ENCODE measurements around the gene KDM7A. TPM values are rescaled to one million over a fixed set of nuclear protein-coding genes. Genes with fewer than 3 reads are reported as not detected.

KDM7A gene
- total and polyA plus RNA-seq, 9 of the 15 experiments (the other 6 are each of a cell fraction or from before 2014, with no cell fraction given), result 0.90 to 8.4 (median 7.0) TPM

GRCh38 chr7:140159497-140159896 is 17.3 kb downstream of the KDM7A start:
- no peak for DNase-seq (ENCODE audit: extremely low read depth in 1 of 4, low spot score in 3 of 4)
- TF ChIP-seq GATA2 (CRISPR knock-in tag; IDR thresholded peaks at IDR 0.05) (no peak), RCOR1 (IDR thresholded peaks at IDR 0.05; ENCODE audit: borderline replicate concordance in 1 of 2, low read depth in 2 of 2, low read length in 2 of 2) (no peak), BDP1 (IDR thresholded peaks at IDR 0.05; ENCODE audit: insufficient read depth, insufficient read length) (no peak), GTF2A2 (tag; IDR thresholded peaks at IDR 0.05) (no peak), MIER1 (IDR thresholded peaks at IDR 0.05; ENCODE audit: low read depth) (no peak), ZNF583 (CRISPR knock-in tag; IDR thresholded peaks at IDR 0.05) (no peak), HLTF (IDR thresholded peaks at IDR 0.05) (no peak), RFX5 (IDR thresholded peaks at IDR 0.05; ENCODE audit: low read depth, low read length) (no peak)
- TF ChIP-seq, protein P1, sequence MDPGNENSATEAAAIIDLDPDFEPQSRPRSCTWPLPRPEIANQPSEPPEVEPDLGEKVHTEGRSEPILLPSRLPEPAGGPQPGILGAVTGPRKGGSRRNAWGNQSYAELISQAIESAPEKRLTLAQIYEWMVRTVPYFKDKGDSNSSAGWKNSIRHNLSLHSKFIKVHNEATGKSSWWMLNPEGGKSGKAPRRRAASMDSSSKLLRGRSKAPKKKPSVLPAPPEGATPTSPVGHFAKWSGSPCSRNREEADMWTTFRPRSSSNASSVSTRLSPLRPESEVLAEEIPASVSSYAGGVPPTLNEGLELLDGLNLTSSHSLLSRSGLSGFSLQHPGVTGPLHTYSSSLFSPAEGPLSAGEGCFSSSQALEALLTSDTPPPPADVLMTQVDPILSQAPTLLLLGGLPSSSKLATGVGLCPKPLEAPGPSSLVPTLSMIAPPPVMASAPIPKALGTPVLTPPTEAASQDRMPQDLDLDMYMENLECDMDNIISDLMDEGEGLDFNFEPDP (CRISPR knock-in tag; IDR thresholded peaks at IDR 0.05), result no peak
- TF ChIP-seq, protein P2, sequence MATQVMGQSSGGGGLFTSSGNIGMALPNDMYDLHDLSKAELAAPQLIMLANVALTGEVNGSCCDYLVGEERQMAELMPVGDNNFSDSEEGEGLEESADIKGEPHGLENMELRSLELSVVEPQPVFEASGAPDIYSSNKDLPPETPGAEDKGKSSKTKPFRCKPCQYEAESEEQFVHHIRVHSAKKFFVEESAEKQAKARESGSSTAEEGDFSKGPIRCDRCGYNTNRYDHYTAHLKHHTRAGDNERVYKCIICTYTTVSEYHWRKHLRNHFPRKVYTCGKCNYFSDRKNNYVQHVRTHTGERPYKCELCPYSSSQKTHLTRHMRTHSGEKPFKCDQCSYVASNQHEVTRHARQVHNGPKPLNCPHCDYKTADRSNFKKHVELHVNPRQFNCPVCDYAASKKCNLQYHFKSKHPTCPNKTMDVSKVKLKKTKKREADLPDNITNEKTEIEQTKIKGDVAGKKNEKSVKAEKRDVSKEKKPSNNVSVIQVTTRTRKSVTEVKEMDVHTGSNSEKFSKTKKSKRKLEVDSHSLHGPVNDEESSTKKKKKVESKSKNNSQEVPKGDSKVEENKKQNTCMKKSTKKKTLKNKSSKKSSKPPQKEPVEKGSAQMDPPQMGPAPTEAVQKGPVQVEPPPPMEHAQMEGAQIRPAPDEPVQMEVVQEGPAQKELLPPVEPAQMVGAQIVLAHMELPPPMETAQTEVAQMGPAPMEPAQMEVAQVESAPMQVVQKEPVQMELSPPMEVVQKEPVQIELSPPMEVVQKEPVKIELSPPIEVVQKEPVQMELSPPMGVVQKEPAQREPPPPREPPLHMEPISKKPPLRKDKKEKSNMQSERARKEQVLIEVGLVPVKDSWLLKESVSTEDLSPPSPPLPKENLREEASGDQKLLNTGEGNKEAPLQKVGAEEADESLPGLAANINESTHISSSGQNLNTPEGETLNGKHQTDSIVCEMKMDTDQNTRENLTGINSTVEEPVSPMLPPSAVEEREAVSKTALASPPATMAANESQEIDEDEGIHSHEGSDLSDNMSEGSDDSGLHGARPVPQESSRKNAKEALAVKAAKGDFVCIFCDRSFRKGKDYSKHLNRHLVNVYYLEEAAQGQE (IDR thresholded peaks at IDR 0.05; ENCODE audit: borderline replicate concordance), result no peak
- TF ChIP-seq, protein P2 (CRISPR knock-in tag; IDR thresholded peaks at IDR 0.05; ENCODE audit: low read depth), result no peak
- H3K4me3 ChIP-seq, result no peak overlapping the region
- no peak for ATAC-seq
- no peaks in the 10 kb centered on the region for H3K79me2 ChIP-seq (ENCODE audit: control insufficient read depth, insufficient read depth, low read length)
- no peaks in the 10 kb centered on the region for H3K36me3 ChIP-seq (ENCODE audit: control insufficient read depth, insufficient read depth, low read length)
- H3K9ac ChIP-seq (ENCODE audit: insufficient read depth in 1 of 2, low read depth in 2 of 2, low read length in 2 of 2), result no peak overlapping the region
- H3K27ac ChIP-seq (ENCODE audit: extremely low read depth, low read depth, low read length), result no peak overlapping the region
- intact Hi-C loops (cut with micrococcal nuclease), result no loop called here
- no TSS peak for BruUV-seq (replicated peaks)
- peaks cover 0 to 13% of the 10 kb centered on the region in 2 experiments; a peak in 3 of 5 replicates for H3K4me1 ChIP-seq (replicated peaks in 1 of 2; ENCODE audit: control insufficient read depth in 2 of 2, insufficient read depth in 2 of 2, low read length in 2 of 2)
- FAIRE-seq, result no peak
- POLR2A ChIA-PET, result no interaction called here
- 73% methylated on average over 3 of the region's 3 CpGs for WGBS (ENCODE audit: insufficient coverage, low coverage, missing lambda C conversion rate)
- H3K4me2 ChIP-seq (ENCODE audit: insufficient read depth, low read length), result no peak overlapping the region
- CTCF ChIA-PET (ENCODE audit: low intra/inter-chr PET ratio), result no interaction called here
- no peak overlapping the region for H2AFZ ChIP-seq (ENCODE audit: low read depth, low read length)
- no peaks in the 10 kb centered on the region for H3K27me3 ChIP-seq (ENCODE audit: control insufficient read depth in 2 of 2, insufficient read depth in 2 of 2, low read length in 2 of 2)
- H3K9me1 ChIP-seq (ENCODE audit: control insufficient read depth, insufficient read depth, low read length), result no peaks in the 10 kb centered on the region
- H4K20me1 ChIP-seq (replicated peaks; ENCODE audit: control insufficient read depth, insufficient read depth, low read length), result no peaks in the 10 kb centered on the region
- no peaks in the 10 kb centered on the region for H3K9me3 ChIP-seq (replicated peaks; ENCODE audit: control insufficient read depth, insufficient read depth, low read depth, low read length)
- in situ Hi-C loops (cut with MboI), result no loop called here

Measured in K562 (cell line).